Omental fat pad (tissue), 4 donors: ENCODE measurements around the gene DPY19L2. TPM values are rescaled to one million over a fixed set of nuclear protein-coding genes. Genes with fewer than 3 reads are reported as not detected.
"Not testable (repeated sequence)": the region's sequence is repeated elsewhere in the genome, so short reads cannot be mapped to it uniquely, and the experiment has no call there.

Experiments used
- ATAC-seq: fragments of 150-250 bp; one replicate; pipeline ENCODE4 v1.9.1; 2016; ENCODE audit warnings: mild to moderate bottlenecking, moderate library complexity; ENCODE audit not compliant: low FRiP score
- DNase-seq: peaks from one replicate; pipeline ENCODE4 v3.0.0-alpha.2; 2019; ENCODE audit warnings: low spot score
- CTCF ChIP-seq, 3 donors: fragments of 450-650 bp; IDR thresholded peaks; one replicate each; pipeline ENCODE4 v1.5.1; 2016 to 2017; ENCODE audit warnings: antibody characterized with exemption in 3 of 3, mild to moderate bottlenecking in 3 of 3, moderate library complexity in 2 of 3
- total RNA-seq, 4 donors: library from RNA; depleted of rRNA; stranded (reverse); fragments of >200 nt; gene quantifications; one replicate each; pipeline ENCODE4 v1.1.0, GENCODE V29; 2016

Gene DPY19L2
- total RNA-seq: 10 to 100 TPM in 1 of 4 donors, 1 to 10 TPM in 3; 6.1 to 28.4 (median 8.4) TPM

- DNase-seq: no peak
- peak; percentile 93 for ATAC-seq
- no peak for TF ChIP-seq CTCF (IDR thresholded peaks at IDR 0.05)
Observed at GRCh38 chr12:63668028-63668799, at the start of gene DPY19L2. Gene DPY19L2 (minus strand): TSS chr12:63668493. CDS start chr12:63668393, 100 bp downstream.

GRCh38 chr12:63716891-63717290, 48.6 kb upstream of the DPY19L2 start:
- not testable (repeated sequence) for DNase-seq, ATAC-seq

- DNase-seq, ATAC-seq: not testable (repeated sequence)
Observed at GRCh38 chr12:63715107-63715625, 46.9 kb upstream of the DPY19L2 start.

GRCh38 chr12:63714409-63714808, 46.1 kb upstream of the DPY19L2 start:
- DNase-seq, ATAC-seq: not testable (repeated sequence)

- ATAC-seq, DNase-seq: not testable (repeated sequence)
Observed at GRCh38 chr12:63713681-63714075, 45.4 kb upstream of the DPY19L2 start.

- not testable (repeated sequence) for DNase-seq, ATAC-seq
Observed at GRCh38 chr12:63712979-63713680, 44.8 kb upstream of the DPY19L2 start.

GRCh38 chr12:63712376-63712974, 44.2 kb upstream of the DPY19L2 start:
- not testable (repeated sequence) for DNase-seq, ATAC-seq

- not testable (repeated sequence) for ATAC-seq, DNase-seq
Observed at GRCh38 chr12:63711339-63711738, 43.0 kb upstream of the DPY19L2 start.

- TF ChIP-seq CTCF (IDR thresholded peaks at IDR 0.05): no peak
- ATAC-seq (no peak), DNase-seq (no peak)
Observed at GRCh38 chr12:63706336-63706735, 38.0 kb upstream of the DPY19L2 start.

- not testable (repeated sequence) for ATAC-seq, DNase-seq
Observed at GRCh38 chr12:63699678-63700382, 31.5 kb upstream of the DPY19L2 start.

- not testable (repeated sequence) for ATAC-seq, DNase-seq
Observed at GRCh38 chr12:63699011-63699410, 30.7 kb upstream of the DPY19L2 start.

GRCh38 chr12:63690837-63691236, 22.5 kb upstream of the DPY19L2 start:
- not testable (repeated sequence) for ATAC-seq, DNase-seq

GRCh38 chr12:63689141-63689540, 20.8 kb upstream of the DPY19L2 start:
- ATAC-seq, DNase-seq: not testable (repeated sequence)

GRCh38 chr12:63686623-63687022, 18.3 kb upstream of the DPY19L2 start:
- ATAC-seq, DNase-seq: not testable (repeated sequence)

- not testable (repeated sequence) for ATAC-seq
Observed at GRCh38 chr12:63685789-63686188, 17.5 kb upstream of the DPY19L2 start.

GRCh38 chr12:63682617-63683016, 14.3 kb upstream of the DPY19L2 start:
- DNase-seq, ATAC-seq: not testable (repeated sequence)

More at GRCh38 chr12:63685789-63686188, 17.5 kb upstream of the DPY19L2 start:
- DNase-seq: not testable (repeated sequence)
